GM19238 (cell line): ENCODE data around the gene OMG.
A peak's percentile ranks its signal among the peaks of the same experiment; 100 is the strongest.
"Not testable (repeated sequence)": the region's sequence is repeated elsewhere in the genome, so short reads cannot be mapped to it uniquely, and the experiment has no call there.

Source experiments
- DNase-seq: peaks from one replicate; pipeline ENCODE4 v3.0.0; 2011; ENCODE audit warnings: low spot score; ENCODE audit not compliant: insufficient read length

Gene OMG

DNA sequence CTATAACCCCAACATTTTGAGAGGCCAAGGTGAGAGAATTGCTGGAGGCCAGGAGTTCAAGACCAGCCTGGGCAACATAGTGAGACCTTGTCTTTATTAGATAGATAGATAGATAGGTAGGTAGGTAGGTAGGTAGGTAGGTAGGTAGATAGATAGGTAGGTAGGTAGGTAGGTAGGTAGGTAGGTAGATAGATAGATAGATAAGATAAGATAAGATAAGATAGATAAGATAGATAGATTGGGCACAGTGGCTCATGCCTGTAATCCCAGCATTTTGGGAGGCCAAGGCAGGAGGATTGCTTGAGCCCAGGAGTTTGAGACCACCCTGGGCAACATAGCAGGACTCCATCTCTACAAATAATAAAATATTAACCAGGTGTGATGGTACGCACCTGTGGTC lies 34.1 kb downstream of the OMG start:
- DNase-seq = not testable (repeated sequence)

DNA sequence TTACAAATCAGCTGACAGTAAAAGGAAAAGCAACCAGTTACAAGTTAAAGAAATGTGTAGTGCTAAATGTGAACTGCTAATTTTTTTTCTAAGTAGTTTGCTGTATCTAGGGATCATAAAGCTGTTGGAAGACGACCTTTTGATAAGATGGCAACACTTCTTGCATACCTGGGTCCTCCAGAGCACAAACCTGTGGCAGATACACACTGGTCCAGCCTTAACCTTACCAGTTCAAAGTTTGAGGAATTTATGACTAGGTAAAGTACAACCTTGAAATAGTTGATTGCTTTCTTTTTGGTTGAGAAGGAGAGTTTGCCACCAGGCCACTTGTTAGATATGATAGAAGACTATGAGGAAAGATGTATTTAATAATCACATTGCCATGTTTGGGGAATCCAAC lies 35.4 kb downstream of the OMG start:
- DNase-seq = no peak

DNA sequence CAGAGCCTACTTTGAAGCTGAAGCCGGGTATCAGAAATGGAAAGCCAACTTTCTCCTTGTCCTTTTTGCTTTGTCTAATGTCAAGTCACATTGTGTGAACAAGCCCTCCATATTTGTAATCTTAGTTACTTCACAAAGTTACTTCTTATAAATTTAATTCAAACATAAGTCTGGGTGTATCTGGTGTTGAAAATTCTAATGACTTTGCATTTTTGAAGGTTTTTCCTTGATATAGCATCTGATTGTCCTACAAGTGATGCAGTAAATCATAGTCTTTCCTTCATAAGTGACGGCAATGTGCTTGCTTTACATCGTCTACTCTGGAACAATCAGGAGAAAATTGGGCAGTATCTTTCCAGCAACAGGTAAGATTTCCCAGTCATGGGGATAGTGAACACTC lies 36.9 kb downstream of the OMG start:
- DNase-seq = no peak

DNA sequence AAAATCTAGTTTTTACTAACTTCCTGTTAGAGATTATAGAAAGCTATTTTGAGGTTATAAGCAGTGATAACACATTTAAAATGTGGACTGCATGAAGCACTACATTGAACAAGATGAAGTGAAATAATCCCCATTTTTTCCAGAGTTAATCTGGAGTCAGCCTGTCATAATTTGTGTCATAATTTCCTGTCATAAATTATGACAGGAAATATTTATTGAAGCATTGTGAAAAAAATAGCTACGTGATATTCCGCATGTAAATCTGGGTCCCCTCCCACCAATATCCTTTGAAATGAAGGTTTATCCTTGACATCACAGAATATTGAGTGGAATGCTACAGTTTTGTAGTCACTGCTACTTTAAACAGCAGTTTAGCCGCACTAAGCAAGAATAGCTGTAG lies 40.1 kb downstream of the OMG start:
- no peak for DNase-seq

DNA sequence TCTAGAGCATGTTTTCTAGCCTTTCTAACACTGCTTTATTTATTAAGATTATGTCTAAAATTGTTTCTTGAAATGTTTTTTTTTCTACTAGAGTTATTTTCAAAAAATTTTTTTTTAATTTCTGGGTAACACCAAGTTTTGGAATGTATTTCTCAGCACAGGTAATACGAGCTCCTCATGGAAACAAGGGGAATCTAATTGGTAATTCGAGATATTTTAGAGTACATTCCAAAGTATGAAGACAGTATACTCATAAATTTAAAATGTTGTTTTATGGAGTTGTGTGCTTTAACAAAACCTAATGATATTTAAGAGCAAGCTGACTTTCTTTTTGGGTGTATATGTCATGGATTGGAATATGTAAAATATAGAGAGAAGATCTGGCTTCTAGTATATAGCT lies 42.4 kb downstream of the OMG start:
- no peak for DNase-seq

DNA sequence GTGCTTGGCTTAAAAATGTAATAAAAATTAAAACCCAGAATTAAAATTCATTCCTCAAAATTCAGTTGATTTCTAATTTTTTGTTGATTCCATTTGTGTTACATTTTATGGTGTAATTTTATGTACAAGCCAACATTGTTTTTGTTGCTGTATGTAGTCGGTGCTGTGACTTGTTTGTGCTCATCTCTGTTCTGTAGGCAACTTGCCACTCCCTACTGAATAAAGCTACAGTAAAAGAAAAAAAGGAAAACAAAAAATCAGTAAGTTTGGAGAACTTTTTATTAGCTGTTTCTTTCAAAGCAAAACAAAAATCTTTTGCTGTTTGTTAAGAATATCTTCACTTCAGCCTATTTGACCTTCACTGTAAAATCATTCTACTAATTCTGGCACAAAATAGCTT lies 44.3 kb downstream of the OMG start:
- DNase-seq = no peak

DNA sequence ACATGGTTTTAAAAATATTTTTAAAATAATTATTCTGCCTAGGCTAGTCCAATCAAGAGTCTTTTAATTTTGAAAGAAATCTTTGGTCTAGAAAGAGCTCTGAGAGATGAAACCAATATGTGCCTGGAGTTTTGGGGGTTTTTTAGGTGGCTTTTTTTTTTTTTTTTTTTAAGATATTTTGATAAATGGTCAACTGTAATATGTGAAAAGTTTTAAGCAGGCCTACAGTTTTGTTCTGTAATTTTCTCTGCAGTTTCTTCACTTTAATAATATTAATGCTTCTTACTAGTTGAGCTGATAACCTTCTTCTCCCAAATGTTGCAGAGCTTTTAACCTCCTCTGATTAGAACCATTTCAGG lies 45.1 kb downstream of the OMG start:
- no peak for DNase-seq

DNA sequence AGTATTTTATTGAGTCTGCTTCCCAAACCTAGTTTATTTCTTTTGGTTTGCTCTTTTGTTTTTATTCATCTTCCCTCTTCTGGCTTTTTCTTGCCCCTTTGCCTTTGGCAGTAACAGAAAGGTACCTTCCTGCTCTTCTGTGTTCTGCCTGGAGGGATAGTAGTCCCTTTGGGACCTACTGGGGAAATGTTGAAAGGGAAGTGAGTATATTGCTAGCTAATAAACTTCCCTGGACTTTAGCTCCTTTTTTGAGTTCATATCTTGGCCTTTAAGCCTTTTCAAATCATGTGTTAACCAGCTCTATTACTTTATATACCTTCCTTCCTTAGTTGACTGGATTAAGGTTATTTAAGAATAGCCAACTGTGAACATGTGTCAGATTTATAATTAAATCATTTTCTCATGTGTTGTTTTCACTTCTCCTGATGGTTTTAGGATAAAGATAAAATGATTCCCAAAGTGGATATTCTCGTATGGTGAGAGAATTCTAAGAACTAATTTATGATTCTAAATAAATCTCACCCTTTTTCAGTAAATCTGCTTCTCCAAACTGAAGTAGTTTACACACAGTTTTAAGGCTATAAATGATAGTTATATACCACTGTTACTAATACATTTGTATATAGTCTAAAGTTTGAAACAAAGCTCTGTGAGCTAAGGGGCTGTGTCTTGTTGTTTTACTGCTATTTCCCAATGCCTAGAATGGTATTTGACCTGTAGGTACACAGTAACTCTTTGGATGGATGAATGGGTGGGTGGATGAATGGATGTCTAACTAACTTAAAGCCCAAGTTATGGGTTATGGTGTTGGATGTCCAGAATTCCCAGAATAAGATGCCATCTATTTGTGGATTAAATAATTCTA lies 45.7 kb downstream of the OMG start:
- DNase-seq = no peak

DNA sequence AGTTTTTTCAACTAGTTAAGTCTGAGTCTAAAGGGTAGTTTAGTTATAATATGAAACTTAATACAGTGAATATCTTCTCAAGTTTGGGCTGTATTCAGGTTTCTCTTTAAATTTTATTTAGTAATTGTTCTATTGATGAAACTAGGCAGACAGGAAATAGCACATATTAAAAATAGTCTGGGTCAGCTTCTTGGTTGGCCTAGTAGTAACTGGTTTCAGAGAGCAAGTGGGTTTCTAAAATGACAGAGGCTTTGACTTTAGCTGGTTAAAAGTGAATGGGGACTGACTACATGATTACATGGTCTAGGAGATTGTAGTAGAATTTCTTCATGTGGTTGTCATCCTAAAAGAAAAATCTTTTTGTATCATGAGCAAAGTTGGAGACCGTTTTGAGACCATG lies 46.8 kb downstream of the OMG start:
- DNase-seq = peak; percentile 14

DNA sequence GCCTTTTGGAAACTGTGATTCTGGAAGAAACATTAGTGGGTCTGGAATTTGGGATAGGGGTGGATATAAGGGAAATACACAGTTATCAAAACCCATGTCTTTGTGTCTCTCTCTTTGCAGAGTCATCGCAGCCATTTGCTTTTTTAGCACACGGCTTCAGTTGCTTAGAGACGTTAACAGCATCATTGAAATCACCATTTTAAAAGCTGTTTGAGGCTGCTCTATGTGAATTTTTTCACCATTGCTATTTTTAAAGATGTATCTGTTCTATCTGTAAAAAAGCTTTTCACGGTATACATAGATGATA lies 47.3 kb downstream of the OMG start:
- no peak for DNase-seq

DNA sequence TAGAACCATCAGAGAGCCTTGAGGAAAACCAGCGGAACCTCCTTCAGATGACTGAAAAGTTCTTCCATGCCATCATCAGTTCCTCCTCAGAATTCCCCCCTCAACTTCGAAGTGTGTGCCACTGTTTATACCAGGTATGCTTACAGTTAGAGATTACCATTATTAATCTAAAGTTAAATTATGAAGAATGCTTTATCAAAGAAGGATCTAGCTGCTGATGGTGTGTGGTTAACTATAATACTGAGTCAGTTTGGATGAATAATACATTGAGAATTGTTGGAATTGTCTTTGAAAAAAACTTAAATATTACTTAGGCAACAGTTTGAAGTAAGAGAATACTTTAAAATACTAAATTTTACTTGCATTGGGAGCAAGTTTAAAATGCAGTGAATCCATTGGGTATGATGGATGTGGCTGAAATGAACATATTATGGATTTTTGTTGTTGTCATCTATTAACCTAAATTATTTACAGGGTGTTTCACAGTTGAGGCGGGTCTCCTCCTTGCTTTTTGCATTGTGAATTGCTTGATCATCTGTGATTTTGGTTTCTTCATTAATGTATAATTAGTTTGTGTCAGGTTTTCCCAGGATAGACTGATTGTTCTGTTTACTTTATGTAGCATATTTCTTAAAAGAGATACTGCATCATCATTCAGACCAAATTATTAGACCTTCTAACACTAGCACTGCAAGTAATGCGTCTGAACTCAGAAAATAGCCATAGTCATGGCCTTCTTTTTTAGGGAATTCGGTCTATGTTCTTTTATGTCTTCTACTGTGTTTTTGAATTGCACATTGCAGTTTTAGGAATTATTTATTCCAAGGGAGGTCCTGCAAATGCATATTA lies 47.8 kb downstream of the OMG start:
- no peak for DNase-seq
